Naive thymus-derived CD8-positive, alpha-beta T cell (primary cell): ENCODE results near the gene CUL3. TPM values are rescaled to one million over a fixed set of nuclear protein-coding genes. Genes with fewer than 3 reads are reported as not detected.
"Not testable (repeated sequence)": the region's sequence is repeated elsewhere in the genome, so short reads cannot be mapped to it uniquely, and the experiment has no call there.

Experiments used
- ATAC-seq, 2 donors: fragments of 150-1000 bp; cut with Tn5 transposase in 1 of 2; sonication (Bioruptor Pico), chemical (Tn5 transposase) in 1 of 2; 1 replicate in 1 of 2; 2 replicates in 1 of 2; pipeline ENCODE4 v1.10.0; 2021; ENCODE audit warnings: mild to moderate bottlenecking in 2 of 2, moderate library complexity in 2 of 2
- POLR2A ChIA-PET: fragments of 350-600 bp; sonication (Branson Sonifier 250); formaldehyde crosslinking; loops from one replicate; lab custom pipeline; 2021; ENCODE audit warnings: antibody characterized with exemption; lab: Charles Lee
- DNase-seq, 10 donors: peaks; one replicate each; pipeline versions ENCODE4 v3.0.0 to v3.0.0-alpha.2; 2020 to 2022
- H3K27ac Mint-ChIP-seq, 10 donors: one replicate each; pipeline ENCODE4 v1.8.0; 2020 to 2022; ENCODE audit warnings: mild to moderate bottlenecking in 10 of 10, mixed read lengths in 10 of 10, moderate library complexity in 4 of 10, inconsistent platforms in 1 of 10
- H3K27me3 Mint-ChIP-seq, 5 donors: one replicate each; pipeline ENCODE4 v1.8.0; 2021 to 2022; ENCODE audit warnings: mixed read lengths in 5 of 5
- H3K36me3 Mint-ChIP-seq, 3 donors: one replicate each; pipeline ENCODE4 v1.8.0; 2020 to 2022; ENCODE audit warnings: mixed read lengths in 3 of 3, mild to moderate bottlenecking in 2 of 3, inconsistent platforms in 1 of 3
- H3K4me1 Mint-ChIP-seq, 4 donors: one replicate each; pipeline ENCODE4 v1.8.0; 2021 to 2022; ENCODE audit warnings: mixed read lengths in 4 of 4
- H3K4me3 Mint-ChIP-seq, 10 donors: one replicate each; pipeline ENCODE4 v1.8.0; 2020 to 2022; ENCODE audit warnings: mild to moderate bottlenecking in 10 of 10, mixed read lengths in 10 of 10, moderate library complexity in 6 of 10, inconsistent platforms in 1 of 10
- H3K9me3 Mint-ChIP-seq, 9 donors: one replicate each; pipeline ENCODE4 v1.8.0; 2020 to 2022; ENCODE audit warnings: mixed read lengths in 9 of 9, mild to moderate bottlenecking in 3 of 9, inconsistent platforms in 1 of 9, moderate library complexity in 1 of 9
- polyA plus RNA-seq, 3 donors: library from polyadenylated mRNA; unstranded; fragments of 300-500 nt; fragmentation: Illumina TruSeq; gene quantifications; one replicate each; pipeline ENCODE4 v1.2.3, GENCODE V29; 2021
- total RNA-seq, 8 experiments: library from RNA in 2 of 8; stranded (reverse) in 2 of 8; gene quantifications; one replicate each; pipeline ENCODE4 v1.2.3 and lab custom pipeline; 2021 to 2026

CUL3 gene
- total and polyA plus RNA-seq, 5 experiments from 2014 or later, result 20.0 to 96.8 (median 57.0) TPM

- H3K27me3 Mint-ChIP-seq, result no peaks in the 10 kb centered on the region
- H3K4me1 Mint-ChIP-seq, result peaks cover 28 to 46% (median 41%) of the 10 kb centered on the region in 4 donors
- no peak for ATAC-seq
- peaks cover 0 to 11% (median 3%) of the 10 kb centered on the region in 9 donors for H3K9me3 Mint-ChIP-seq
- POLR2A ChIA-PET, result no interaction called here
- DNase-seq, result no peak
- H3K4me3 Mint-ChIP-seq, result no peak overlapping the region
- H3K27ac Mint-ChIP-seq, result peak overlapping the region in 5 of 10 donors; percentile 19 to 54 (median 32)
- peaks cover 22 to 74% (median 56%) of the 10 kb centered on the region in 3 donors for H3K36me3 Mint-ChIP-seq
Observed at GRCh38 chr2:224492531-224492930, 92.6 kb downstream of the CUL3 start.

- DNase-seq, ATAC-seq, H3K27me3 Mint-ChIP-seq: not testable (repeated sequence)
- Mint-ChIP-seq H3K27ac (peak overlapping the region in 5 of 10 donors; percentile 1 to 87 (median 48)), H3K36me3 (peaks cover 19 to 87% (median 49%) of the 10 kb centered on the region in 3 donors), H3K4me1 (peaks cover 40 to 60% (median 53%) of the 10 kb centered on the region in 4 donors), H3K4me3 (peak overlapping the region in 1 of 10 donors; percentile 1), H3K9me3 (peaks cover 0 to 16% (median 3%) of the 10 kb centered on the region in 9 donors)
- POLR2A ChIA-PET, result interaction anchor here (0.7 kb wide), 1 partner anchor 24 kb away, joined by 6 read pairs; no protein-coding TSS in a partner anchor
Observed at GRCh38 chr2:224487940-224488339, 97.2 kb downstream of the CUL3 start.

GRCh38 chr2:224485081-224486014 lies 99.8 kb downstream of the CUL3 start:
- not testable (repeated sequence) for ATAC-seq, H3K4me3 Mint-ChIP-seq, DNase-seq, H3K27me3 Mint-ChIP-seq
- H3K9me3 Mint-ChIP-seq, result peaks cover 0 to 16% (median 3%) of the 10 kb centered on the region in 9 donors
- H3K4me1 Mint-ChIP-seq, result peaks cover 36 to 48% (median 41%) of the 10 kb centered on the region in 4 donors
- peaks cover 16 to 83% (median 33%) of the 10 kb centered on the region in 3 donors for H3K36me3 Mint-ChIP-seq
- POLR2A ChIA-PET, result interaction anchor here (1.2 kb wide), 1 partner anchor 100 kb away, joined by 3 read pairs; the partner anchor contains the start of gene CUL3
- H3K27ac Mint-ChIP-seq, result peak overlapping the region in 3 of 10 donors; percentile 35 to 63 (median 40)

- ATAC-seq (no peak), DNase-seq (no peak)
- H3K27me3 Mint-ChIP-seq, result no peaks in the 10 kb centered on the region
- no peak overlapping the region for H3K4me3 Mint-ChIP-seq
- H3K4me1 Mint-ChIP-seq, result peaks cover 0 to 10% (median 5%) of the 10 kb centered on the region in 4 donors
- no peaks in the 10 kb centered on the region for H3K9me3 Mint-ChIP-seq
- H3K36me3 Mint-ChIP-seq, result peaks cover 20 to 80% (median 25%) of the 10 kb centered on the region in 3 donors
- POLR2A ChIA-PET, result no interaction called here
- peak overlapping the region in 5 of 10 donors; percentile 6 to 56 (median 47) for H3K27ac Mint-ChIP-seq
Observed at GRCh38 chr2:224479826-224480225, 105.3 kb downstream of the CUL3 start.

- peaks cover 20 to 51% (median 30%) of the 10 kb centered on the region in 3 donors for H3K36me3 Mint-ChIP-seq
- no peak for ATAC-seq
- no peak for DNase-seq
- H3K27me3 Mint-ChIP-seq, result no peaks in the 10 kb centered on the region
- POLR2A ChIA-PET, result no interaction called here
- H3K4me1 Mint-ChIP-seq, result peaks cover 0 to 7% (median 0%) of the 10 kb centered on the region in 4 donors
- no peak overlapping the region for H3K4me3 Mint-ChIP-seq
- H3K9me3 Mint-ChIP-seq, result no peaks in the 10 kb centered on the region
- peak overlapping the region in 2 of 10 donors; percentile 9 to 26 for H3K27ac Mint-ChIP-seq
Observed at GRCh38 chr2:224472827-224473226, 112.3 kb downstream of the CUL3 start.

- Mint-ChIP-seq H3K4me1 (peaks cover 0 to 4% (median 0%) of the 10 kb centered on the region in 4 donors), H3K27me3 (no peaks in the 10 kb centered on the region), H3K4me3 (no peak overlapping the region), H3K27ac (peak overlapping the region in 1 of 10 donors; percentile 22), H3K36me3 (peaks cover 14 to 44% (median 25%) of the 10 kb centered on the region in 3 donors), H3K9me3 (no peaks in the 10 kb centered on the region)
- no peak for DNase-seq
- POLR2A ChIA-PET, result no interaction called here
- no peak for ATAC-seq
Observed at GRCh38 chr2:224472137-224472536, 113.0 kb downstream of the CUL3 start.

- peaks cover 0 to 4% (median 0%) of the 10 kb centered on the region in 9 donors for H3K9me3 Mint-ChIP-seq
- ATAC-seq (no peak), DNase-seq (no peak)
- POLR2A ChIA-PET, result no interaction called here
- H3K4me1 Mint-ChIP-seq, result peaks cover 0 to under 1% (median 0%) of the 10 kb centered on the region in 4 donors
- peaks cover 0 to 20% (median 8%) of the 10 kb centered on the region in 3 donors for H3K36me3 Mint-ChIP-seq
- H3K27me3 Mint-ChIP-seq, result no peaks in the 10 kb centered on the region
- H3K27ac Mint-ChIP-seq, result no peak overlapping the region
- H3K4me3 Mint-ChIP-seq, result no peak overlapping the region
Observed at GRCh38 chr2:224469374-224469964, 115.7 kb downstream of the CUL3 start.

- POLR2A ChIA-PET, result no interaction called here
- ATAC-seq, result no peak
- Mint-ChIP-seq H3K9me3 (peaks cover 0 to 27% (median 7%) of the 10 kb centered on the region in 9 donors), H3K27ac (no peak overlapping the region), H3K4me1 (peaks cover 2 to 5% (median 2%) of the 10 kb centered on the region in 4 donors), H3K4me3 (no peak overlapping the region), H3K36me3 (peaks cover 0 to 15% (median 0%) of the 10 kb centered on the region in 3 donors), H3K27me3 (peaks cover 0 to 4% (median 3%) of the 10 kb centered on the region in 5 donors)
- DNase-seq, result no peak
Observed at GRCh38 chr2:224466304-224466895, 118.8 kb downstream of the CUL3 start.

- Mint-ChIP-seq H3K36me3 (peaks cover 0 to 36% (median 13%) of the 10 kb centered on the region in 3 donors), H3K27ac (no peak overlapping the region), H3K27me3 (peaks cover 3 to 26% (median 12%) of the 10 kb centered on the region in 5 donors), H3K4me3 (no peak overlapping the region), H3K9me3 (peaks cover 2 to 40% (median 20%) of the 10 kb centered on the region in 9 donors), H3K4me1 (peaks cover 2 to 5% (median 4%) of the 10 kb centered on the region in 4 donors)
- POLR2A ChIA-PET, result no interaction called here
- DNase-seq (no peak), ATAC-seq (no peak)
Observed at GRCh38 chr2:224461391-224461790, 123.8 kb downstream of the CUL3 start.

GRCh38 chr2:224457408-224458096 lies 127.6 kb downstream of the CUL3 start:
- DNase-seq (no peak), ATAC-seq (no peak)
- Mint-ChIP-seq H3K36me3 (peaks cover 0 to 43% (median 13%) of the 10 kb centered on the region in 3 donors), H3K4me1 (peaks cover 0 to 3% (median 0%) of the 10 kb centered on the region in 4 donors), H3K9me3 (peaks cover 2 to 32% (median 16%) of the 10 kb centered on the region in 9 donors), H3K4me3 (no peak overlapping the region), H3K27ac (no peak overlapping the region), H3K27me3 (peaks cover 1 to 26% (median 12%) of the 10 kb centered on the region in 5 donors)
- POLR2A ChIA-PET, result no interaction called here

GRCh38 chr2:224453892-224454291 lies 131.3 kb downstream of the CUL3 start:
- Mint-ChIP-seq H3K4me1 (peaks cover 0 to 3% (median 0%) of the 10 kb centered on the region in 4 donors), H3K4me3 (no peak overlapping the region), H3K9me3 (peaks cover 0 to 21% (median 11%) of the 10 kb centered on the region in 9 donors), H3K27ac (no peak overlapping the region), H3K36me3 (peaks cover 0 to 29% (median 5%) of the 10 kb centered on the region in 3 donors), H3K27me3 (peaks cover 5 to 22% (median 14%) of the 10 kb centered on the region in 5 donors)
- DNase-seq (no peak), ATAC-seq (no peak)
- POLR2A ChIA-PET, result no interaction called here
